ENCODE results near the gene RPH3AL. TPM values are rescaled to one million over a fixed set of nuclear protein-coding genes. Genes with fewer than 3 reads are reported as not detected.

Gene RPH3AL
- total and polyA plus RNA-seq, 2 of the 8 experiments (the other 6 are each of a cell fraction or from before 2014, with no cell fraction given), result 5.6 to 5.8 TPM

DNA sequence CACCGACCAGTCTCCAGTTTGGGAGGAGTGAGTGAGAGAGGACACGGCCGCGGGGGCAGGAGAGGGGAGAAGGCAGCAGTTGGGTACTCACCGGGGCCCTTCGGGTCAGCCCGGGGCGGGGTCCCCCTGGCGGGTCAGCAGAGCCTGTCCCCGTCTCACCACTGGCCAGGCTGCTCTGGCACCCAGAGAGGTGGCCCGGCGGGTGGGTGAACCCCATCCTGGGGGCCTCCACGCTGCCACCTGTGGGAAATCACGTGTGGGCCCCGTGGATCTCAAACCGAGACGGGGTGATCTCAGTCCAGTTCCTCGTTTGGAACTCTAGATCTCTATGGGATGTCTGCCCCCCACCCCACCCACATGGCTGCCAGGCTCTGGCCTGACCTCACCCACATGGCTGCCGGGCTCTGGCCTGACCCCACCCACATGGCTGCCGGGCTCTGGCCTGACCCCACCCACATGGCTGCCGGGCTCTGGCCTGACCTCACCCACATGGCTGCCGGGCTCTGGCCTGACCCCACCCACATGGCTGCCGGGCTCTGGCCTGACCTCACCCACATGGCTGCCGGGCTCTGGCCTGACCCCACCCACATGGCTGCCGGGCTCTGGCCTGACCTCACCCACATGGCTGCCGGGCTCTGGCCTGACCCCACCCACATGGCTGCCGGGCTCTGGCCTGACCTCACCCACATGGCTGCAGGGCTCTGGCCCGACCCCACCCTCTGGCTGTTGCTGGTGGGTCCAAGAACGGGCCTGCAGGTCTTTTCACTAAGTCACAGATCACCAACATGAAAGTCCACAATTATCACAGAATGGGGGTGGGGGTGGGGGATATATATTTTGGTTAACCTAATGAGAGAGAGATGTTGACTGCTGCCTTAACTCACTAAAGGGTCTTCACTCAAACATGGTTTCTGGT is 136.8 kb downstream of the RPH3AL start (continued):
- peak; percentile 40 for TF ChIP-seq TAF7 (optimal IDR thresholded peaks at IDR 0.05; ENCODE audit: borderline replicate concordance, low read depth, low read length)
- peak; percentile 96 for TF ChIP-seq YY1 (IDR thresholded peaks at IDR 0.05; ENCODE audit: low read depth, low read length)
- peak in 1 of 2 experiments; percentile 23; a peak in 1 of 4 replicates for TF ChIP-seq RAD21 (IDR thresholded peaks at IDR 0.05 in 1 of 2, conservative IDR thresholded peaks at IDR 0.05 in 1 of 2; ENCODE audit: low read depth in 2 of 2, low read length in 2 of 2)

All from H1 (cell line).